ENCODE results near the gene CENPV.

GRCh38 chr17:16381496-16381820 lies 28.2 kb upstream of the CENPV start:
- TF ChIP-seq POLR2A (IDR thresholded peaks at IDR 0.05; ENCODE audit: low read length) (no peak), GATA1 (IDR thresholded peaks at IDR 0.05; ENCODE audit: low read depth, low read length) (no peak)

Measured in erythroblast (primary cell).